Small intestine (tissue), 4 donors: ENCODE measurements around the gene SOX10. TPM values are rescaled to one million over a fixed set of nuclear protein-coding genes. Genes with fewer than 3 reads are reported as not detected.

Experiments
- polyA plus RNA-seq, 4 donors: library from polyadenylated mRNA; stranded (reverse) in 3 of 4; unstranded in 1 of 4; fragments of 200-250 nt in 3 of 4; fragments of 120-200 nt in 1 of 4; gene quantifications; one replicate each; pipeline versions ENCODE4 v1.2.1 to v1.2.3, GENCODE V29; 2013
- donor health status: healthy with polysubstance abuse.
- donor health status: Bipolar disorder and iron deficiency.
- donor health status: healthy.

Gene SOX10
- polyA plus RNA-seq, 4 donors = 0.27 to 2.8 (median 1.8) TPM; not detected in 1

Other genes with a start within 250 kb of the SOX10 start
- 10 to 100 TPM in 2 of 4 donors, 1 to 10 TPM in 2; 2.9 to 12.3 (median 8.9) TPM for gene GCAT, start 176.6 kb downstream of the SOX10 start, polyA plus RNA-seq
- gene GALR3, start 161.2 kb downstream of the SOX10 start, polyA plus RNA-seq = under 1 TPM in 1 of 4 donors, not detected in 3; 0.04 TPM
- gene ANKRD54, start 140.2 kb downstream of the SOX10 start, polyA plus RNA-seq = 10 to 100 TPM; 15.4 to 23.2 (median 20.7) TPM
- gene EIF3L, start 135.1 kb downstream of the SOX10 start, polyA plus RNA-seq = 100 to 1,000 TPM; 176 to 609 (median 324) TPM
- 10 to 100 TPM in 2 of 4 donors, 1 to 10 TPM in 2; 8.4 to 16.4 (median 10.1) TPM for gene MICALL1, start 78.3 kb downstream of the SOX10 start, polyA plus RNA-seq
- gene C22orf23, start 31.0 kb downstream of the SOX10 start, polyA plus RNA-seq = under 1 TPM in 2 of 4 donors, not detected in 2; 0.24 TPM
- gene POLR2F, start 30.9 kb downstream of the SOX10 start, polyA plus RNA-seq = 100 to 1,000 TPM in 3 of 4 donors, 10 to 100 TPM in 1; 53.7 to 146 (median 107) TPM
- gene PICK1, start 72.8 kb upstream of the SOX10 start, polyA plus RNA-seq = 10 to 100 TPM; 24.3 to 33.3 (median 32.0) TPM
- 1 to 10 TPM in 1 of 4 donors, under 1 TPM in 1, not detected in 2; 0.37 to 1.7 TPM for gene SLC16A8, start 99.6 kb upstream of the SOX10 start, polyA plus RNA-seq
- gene BAIAP2L2, start 126.1 kb upstream of the SOX10 start, polyA plus RNA-seq = 100 to 1,000 TPM in 3 of 4 donors, 10 to 100 TPM in 1; 59.0 to 484 (median 251) TPM
- gene PLA2G6, start 197.3 kb upstream of the SOX10 start, polyA plus RNA-seq = 10 to 100 TPM; 13.8 to 55.0 (median 24.3) TPM
- 10 to 100 TPM in 3 of 4 donors, 1 to 10 TPM in 1; 9.6 to 26.5 (median 16.0) TPM for gene MAFF, start 217.4 kb upstream of the SOX10 start, polyA plus RNA-seq